Stimulated activated CD4-positive, alpha-beta T cell treated with anti-CD3 and anti-CD28 coated beads, Interleukin-1b, Interleukin-23, amount 100 ng/mL, for 24 hours (primary cell): Measurements from ENCODE around the gene SORL1-AS1.
A peak's percentile ranks its signal among the peaks of the same experiment; 100 is the strongest.
"Not testable (repeated sequence)": the region's sequence is repeated elsewhere in the genome, so short reads cannot be mapped to it uniquely, and the experiment has no call there.

Experiments used
- DNase-seq, 4 experiments: peaks; one replicate each; pipeline ENCODE4 v3.0.0-alpha.2; 2020; ENCODE audit warnings: low read depth in 4 of 4, low spot score in 1 of 4

Gene SORL1-AS1

DNA sequence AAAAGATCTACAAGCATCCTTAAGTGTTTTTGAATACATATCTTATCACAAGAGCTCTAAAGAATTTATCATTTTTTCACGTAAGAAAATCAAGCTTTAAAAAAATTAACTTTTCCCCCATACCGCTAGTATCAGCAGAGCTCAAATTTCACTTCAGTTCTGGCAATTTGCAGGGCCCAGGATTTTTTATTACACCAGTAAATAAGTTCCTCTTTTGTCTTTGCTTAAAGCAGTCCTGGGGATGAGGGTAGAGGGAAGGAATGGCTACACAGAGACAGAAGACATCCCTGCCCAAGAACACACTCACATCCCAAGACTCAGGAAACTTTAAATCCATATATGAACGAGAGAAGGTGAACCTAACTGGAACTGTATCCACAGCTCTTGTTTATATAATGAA is 23.2 kb downstream of the SORL1-AS1 start:
- no peak for DNase-seq

DNA sequence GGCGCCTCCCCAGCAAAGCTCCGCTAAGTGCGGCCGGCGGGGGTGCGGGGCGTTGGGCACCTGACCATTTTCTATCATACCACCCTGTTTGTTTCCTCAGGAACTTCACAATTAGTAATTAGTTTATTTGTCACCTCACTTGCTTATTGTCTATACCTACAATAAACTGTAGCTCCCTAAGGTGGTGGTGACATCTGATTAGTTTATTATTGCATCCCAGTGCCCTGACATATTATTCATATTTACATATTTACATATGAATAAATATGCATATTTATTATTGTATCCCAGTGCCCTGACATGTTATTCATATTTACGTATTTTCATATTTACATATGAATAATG is 25.4 kb downstream of the SORL1-AS1 start:
- no peak for DNase-seq

DNA sequence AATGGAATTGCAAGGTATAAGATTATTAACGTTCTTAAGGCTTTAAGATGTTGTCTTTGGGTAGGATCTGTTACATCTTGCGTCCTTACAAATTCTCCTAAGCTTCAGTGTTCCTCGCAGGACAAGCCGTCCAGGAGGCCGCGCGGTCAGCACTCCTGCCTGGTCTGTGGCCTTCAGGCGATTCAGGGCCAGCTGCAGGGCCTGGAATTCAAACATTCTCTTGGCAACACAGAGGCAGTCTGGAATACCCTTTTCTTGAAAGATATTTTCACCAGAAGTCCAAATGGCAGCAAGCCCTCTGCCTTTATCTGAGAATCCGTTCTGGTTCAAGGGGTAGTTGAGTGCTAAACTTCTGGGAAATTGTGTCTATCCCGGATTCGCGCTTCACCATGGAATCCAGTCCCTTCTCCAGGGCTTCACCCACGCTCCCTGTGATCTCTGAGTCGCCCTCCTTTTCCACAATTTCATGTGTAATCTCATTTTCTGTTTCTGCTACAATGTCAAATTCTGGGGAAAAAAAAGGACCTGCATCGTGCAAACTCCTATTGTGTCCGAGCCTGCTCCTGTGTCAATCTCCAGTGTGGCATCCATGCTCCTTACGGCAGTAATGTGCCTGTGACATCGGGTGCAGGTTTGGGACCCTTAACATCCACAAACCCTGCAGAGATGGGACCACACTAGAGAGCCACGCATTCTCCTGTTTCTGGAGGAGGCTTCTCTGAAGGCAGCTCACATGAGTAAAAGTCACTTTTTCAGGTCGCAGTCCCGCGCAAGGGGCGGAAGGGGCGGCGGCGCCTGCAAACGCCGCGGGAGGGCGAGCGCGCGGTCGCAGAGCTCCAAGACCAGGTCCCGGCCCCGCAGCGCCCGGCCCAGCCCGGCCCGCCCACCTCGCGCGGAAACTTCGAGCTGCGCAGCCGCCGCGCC is 26.0 kb downstream of the SORL1-AS1 start:
- DNase-seq, result peak in 1 of 4 experiments; percentile 40

GRCh38 chr11:121425828-121426227 is 26.9 kb downstream of the SORL1-AS1 start:
- no peak for DNase-seq

DNA sequence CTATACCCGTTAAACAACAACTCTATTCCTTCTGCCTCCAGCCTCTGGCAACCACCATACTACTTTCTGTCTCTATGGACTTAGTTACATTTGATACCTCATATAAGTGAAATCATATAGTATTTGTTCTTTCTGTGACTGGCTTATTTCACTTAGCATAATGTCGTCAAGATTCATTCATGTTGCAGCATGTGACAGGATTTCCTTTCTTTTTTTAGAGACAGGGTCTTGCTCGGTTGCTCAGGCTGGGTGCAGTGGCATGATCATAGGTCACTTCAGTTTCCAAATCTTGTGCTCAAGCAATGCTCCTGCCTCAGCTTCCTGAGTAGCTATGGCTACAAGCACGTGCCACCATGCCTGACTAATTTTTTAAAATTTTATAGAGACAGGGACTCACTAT is 30.1 kb downstream of the SORL1-AS1 start:
- no peak for DNase-seq

DNA sequence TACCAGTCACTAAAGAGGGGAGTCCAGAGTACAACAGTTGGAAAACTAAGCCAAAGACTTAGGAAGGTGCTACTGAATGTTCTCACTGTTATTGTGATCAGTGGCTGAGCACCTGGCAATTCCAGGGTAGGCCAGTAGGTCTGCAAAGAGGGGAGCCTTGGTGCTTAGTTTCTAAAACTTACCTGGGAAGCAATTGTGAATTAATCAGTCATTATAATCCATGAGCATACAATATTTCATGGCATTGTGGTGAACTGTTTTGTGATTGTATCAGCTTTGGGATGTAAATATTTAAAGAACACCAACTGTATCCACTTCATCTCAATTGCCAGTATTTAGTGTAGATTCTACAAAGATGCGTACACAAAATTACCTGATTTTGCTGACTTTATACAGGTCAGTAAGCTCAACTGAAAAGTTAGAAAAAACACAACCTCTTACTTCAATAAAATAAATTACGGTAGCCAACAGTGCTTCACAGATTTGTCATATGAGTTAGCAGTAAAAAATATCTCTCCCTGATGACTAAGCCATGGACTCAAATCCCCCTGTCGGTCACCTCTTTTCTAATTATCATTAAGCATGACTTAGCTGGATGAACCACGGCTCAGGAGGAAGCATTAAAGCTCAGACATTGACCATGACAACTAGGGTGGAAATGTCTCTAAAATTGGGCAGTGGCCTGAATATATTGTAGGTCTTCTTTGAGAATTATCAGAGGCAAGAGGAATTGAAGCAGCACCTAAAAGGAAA is 31.4 kb downstream of the SORL1-AS1 start:
- DNase-seq, result no peak

DNA sequence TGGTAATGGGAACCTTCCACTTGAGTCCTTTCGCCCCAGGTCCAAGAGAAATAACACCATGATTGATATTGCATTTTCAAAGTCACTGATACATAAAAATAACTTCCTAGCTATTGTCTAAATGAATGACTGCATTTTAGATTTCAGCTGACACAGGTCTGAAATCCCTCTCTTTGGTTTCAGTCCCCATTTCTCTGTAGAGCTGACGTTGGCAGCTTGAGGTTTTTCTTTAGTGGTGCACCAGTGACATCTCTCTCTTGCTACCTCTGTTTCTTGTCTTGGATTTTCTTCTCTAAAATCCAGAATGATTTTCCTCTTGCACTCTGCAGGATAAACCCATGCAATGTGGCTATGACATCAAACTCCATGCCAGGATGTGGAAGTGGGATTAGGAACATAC is 32.4 kb downstream of the SORL1-AS1 start:
- DNase-seq, result no peak

DNA sequence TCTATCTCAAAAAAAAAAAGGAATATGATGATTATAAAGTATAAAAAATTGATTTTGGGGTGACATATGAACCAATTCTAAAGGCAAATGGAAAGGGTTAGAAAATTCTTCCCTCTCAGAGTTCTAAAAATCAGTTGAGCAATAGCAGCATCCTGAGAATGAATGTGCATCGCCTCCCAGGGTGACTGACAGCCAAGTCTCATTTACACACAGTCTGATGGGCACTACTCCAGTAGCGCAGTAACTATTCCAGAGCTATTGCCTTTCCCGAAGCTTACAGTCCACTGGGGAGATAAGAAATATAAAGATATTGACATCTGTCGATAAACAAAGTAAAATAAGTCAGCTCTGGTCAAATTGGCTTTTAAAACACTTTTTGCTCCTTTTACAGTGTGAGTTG is 32.9 kb downstream of the SORL1-AS1 start:
- no peak for DNase-seq

GRCh38 chr11:121418625-121419114 is 34.1 kb downstream of the SORL1-AS1 start:
- DNase-seq, result no peak

GRCh38 chr11:121417607-121418006 is 35.2 kb downstream of the SORL1-AS1 start:
- no peak for DNase-seq

DNA sequence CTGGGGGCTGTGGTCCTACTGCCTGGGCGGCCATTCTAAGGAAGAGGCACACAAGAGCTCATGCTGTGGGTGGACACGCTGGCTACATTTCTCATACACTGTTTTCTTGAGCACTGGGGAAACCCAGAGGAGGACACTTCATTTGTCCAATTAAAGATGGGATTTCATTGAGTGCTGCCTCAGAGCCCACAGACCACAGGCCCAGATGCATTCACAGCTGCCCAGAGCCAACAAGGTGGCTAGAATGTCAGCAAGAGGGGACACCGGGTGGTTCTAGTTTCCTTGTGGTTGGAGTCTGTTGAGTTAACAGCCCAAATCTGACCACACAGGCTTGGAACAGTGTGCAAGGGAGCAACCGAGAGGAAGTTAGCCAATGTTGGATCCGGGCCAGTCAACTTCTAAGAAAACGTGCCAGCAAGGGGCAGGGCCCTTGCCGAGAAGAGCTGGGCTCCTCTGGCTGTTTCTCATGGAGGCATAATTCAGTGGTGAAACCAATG is 35.7 kb downstream of the SORL1-AS1 start:
- peak in 1 of 4 experiments; percentile 30 for DNase-seq

DNA sequence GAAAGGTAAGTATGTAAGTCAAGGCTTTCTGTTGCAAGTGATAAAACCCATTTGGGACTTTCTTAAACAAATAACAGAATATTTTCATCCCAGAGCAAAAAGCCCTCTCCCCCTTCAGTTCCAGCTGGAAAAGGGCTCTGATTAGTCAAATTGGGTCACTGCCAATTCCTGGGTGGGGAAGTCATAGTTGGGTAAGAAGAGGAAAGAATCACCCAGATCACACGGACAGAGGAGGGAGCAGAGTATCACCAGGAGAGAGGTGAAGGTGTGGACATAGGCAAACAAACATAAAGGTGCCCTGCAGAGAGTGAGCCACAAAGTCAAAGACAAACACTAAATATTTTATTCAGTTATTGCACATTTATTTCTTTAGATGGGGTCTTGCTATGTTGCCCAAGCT is 36.9 kb downstream of the SORL1-AS1 start:
- DNase-seq, result no peak

GRCh38 chr11:121414141-121414913 is 38.4 kb downstream of the SORL1-AS1 start:
- no peak for DNase-seq

DNA sequence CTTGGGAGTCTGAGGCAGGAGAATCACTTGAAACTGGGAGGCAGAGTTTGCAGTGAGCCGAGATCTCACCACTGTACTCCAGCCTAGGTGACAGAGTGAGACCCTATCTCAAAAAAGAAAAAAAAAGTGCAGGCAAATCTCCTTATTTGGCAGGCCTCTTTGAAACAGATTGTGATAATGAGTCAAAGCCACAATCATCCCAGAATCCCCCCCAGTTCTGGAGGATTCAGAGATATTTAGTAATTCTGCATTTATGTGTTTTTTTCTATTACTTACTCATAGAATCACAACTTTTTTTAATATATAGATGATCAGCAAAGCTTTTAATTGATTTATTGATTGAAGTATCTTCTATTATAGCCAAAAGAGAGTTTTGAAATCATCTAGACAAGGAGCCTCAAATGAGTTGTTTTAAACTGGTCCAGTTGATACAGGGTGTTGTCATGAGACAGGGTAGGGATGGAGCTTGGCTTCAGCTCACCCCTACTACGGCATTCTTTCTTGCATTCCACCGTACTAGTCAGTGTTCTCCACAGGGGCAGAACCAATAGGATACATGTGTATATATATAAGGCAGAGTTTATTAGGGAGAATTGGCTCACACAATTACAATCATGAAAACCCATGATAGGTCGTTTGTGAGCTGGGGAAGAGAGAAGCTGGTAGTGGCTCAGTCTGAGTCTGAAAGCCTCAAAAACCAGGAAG is 39.9 kb downstream of the SORL1-AS1 start:
- no peak for DNase-seq

- no peak for DNase-seq
Measured at GRCh38 chr11:121412000-121412587, 40.7 kb downstream of the SORL1-AS1 start.

- DNase-seq, result not testable (repeated sequence)
Measured at GRCh38 chr11:121411330-121411729, 41.4 kb downstream of the SORL1-AS1 start.

- not testable (repeated sequence) for DNase-seq
Measured at GRCh38 chr11:121410041-121410440, 42.7 kb downstream of the SORL1-AS1 start.

DNA sequence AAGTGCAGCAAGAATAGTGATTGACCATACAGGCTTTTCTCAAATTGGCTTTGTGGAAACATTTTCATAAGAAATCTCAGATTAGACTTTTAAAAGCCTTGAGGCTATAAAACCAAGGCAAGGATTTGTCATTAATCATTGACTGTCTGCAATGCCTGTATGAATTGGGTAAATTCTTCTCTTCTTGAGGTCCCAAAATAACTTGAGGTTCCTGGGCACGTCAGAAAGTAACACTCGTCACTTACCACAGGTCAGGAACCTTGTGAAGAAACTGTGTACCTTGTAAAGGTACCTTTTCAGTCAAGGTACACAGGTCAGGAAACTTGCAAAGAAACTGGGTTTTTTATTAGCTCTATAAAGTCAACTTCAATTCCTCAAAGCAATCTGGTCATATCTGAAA is 43.9 kb downstream of the SORL1-AS1 start:
- no peak for DNase-seq

GRCh38 chr11:121406291-121406690 is 46.5 kb downstream of the SORL1-AS1 start:
- no peak for DNase-seq

- DNase-seq, result no peak
Measured at GRCh38 chr11:121405646-121406045, 47.1 kb downstream of the SORL1-AS1 start.
